ENCODE measurements around the gene MLLT10.

GRCh38 chr10:21534280-21534586 is 201 bp downstream of the MLLT10 start:
- TF ChIP-seq EZH2 (IDR thresholded peaks at IDR 0.05; ENCODE audit: borderline replicate concordance, low read depth, low read length, severe bottlenecking) (no peak), CTCF (IDR thresholded peaks at IDR 0.05; ENCODE audit: extremely low read depth in 1 of 2, insufficient read depth in 1 of 2, low read depth in 1 of 2, low read length in 2 of 2) (no peak)

Data from endothelial cell of umbilical vein (primary cell).